Suprapubic skin (tissue), 4 donors: ENCODE data around the gene RTTN. TPM values are rescaled to one million over a fixed set of nuclear protein-coding genes. Genes with fewer than 3 reads are reported as not detected.

Source experiments
- DNase-seq, 2 donors: peaks; one replicate each; pipeline ENCODE4 v3.0.0-alpha.2; 2019; ENCODE audit warnings: low spot score in 2 of 2
- H3K27ac ChIP-seq: fragments of 200-600 bp; sonication (generic); one replicate; pipeline ENCODE4 v1.5.1; 2019
- H3K27me3 ChIP-seq: fragments of 200-600 bp; sonication (generic); one replicate; pipeline ENCODE4 v1.5.1; 2019
- H3K36me3 ChIP-seq: fragments of 200-600 bp; sonication (generic); one replicate; pipeline ENCODE4 v1.5.1; 2019
- H3K4me1 ChIP-seq: fragments of 200-600 bp; sonication (generic); one replicate; pipeline ENCODE4 v1.5.1; 2019
- H3K4me3 ChIP-seq: fragments of 200-600 bp; sonication (generic); one replicate; pipeline ENCODE4 v1.5.1; 2019; ENCODE audit warnings: mild to moderate bottlenecking
- H3K9me3 ChIP-seq: fragments of 200-600 bp; sonication (generic); one replicate; pipeline ENCODE4 v1.5.1; 2019
- EP300 ChIP-seq: sonication (generic); formaldehyde crosslinking; IDR thresholded peaks from one replicate; pipeline ENCODE4 v1.6.1; 2017; ENCODE audit warnings: antibody characterized with exemption
- POLR2A ChIP-seq, 2 donors: fragments of 450-650 bp; IDR thresholded peaks; one replicate each; pipeline ENCODE4 v1.6.1; 2017; ENCODE audit warnings: antibody characterized with exemption in 2 of 2, mild to moderate bottlenecking in 2 of 2, moderate library complexity in 2 of 2
- POLR2AphosphoS5 ChIP-seq, 3 donors: sonication (generic); formaldehyde crosslinking; IDR thresholded peaks; one replicate each; pipeline ENCODE4 v1.6.1; 2017; ENCODE audit warnings: antibody characterized with exemption in 3 of 3
- whole genome bisulfite sequencing: methylation state at CpG from one replicate; pipeline ENCODE4 v1.1.5; 2018; 5-methylcytosine and 5-hydroxymethylcytosine counted together
- total RNA-seq, 4 donors: library from RNA; depleted of rRNA; stranded (reverse); fragments of >200 nt; gene quantifications; one replicate each; pipeline ENCODE4 v1.1.0, GENCODE V29; 2016
- TF ChIP-seq, protein P1 (sequence below), 2 donors: fragments of 200-600 bp in 1 of 2; fragments of 450-650 bp in 1 of 2; sonication (generic) in 1 of 2; IDR thresholded peaks; one replicate each; pipeline ENCODE4 v1.5.1; 2016 to 2019; ENCODE audit warnings: antibody characterized with exemption in 2 of 2, mild to moderate bottlenecking in 1 of 2, moderate library complexity in 1 of 2

The RTTN gene
- total RNA-seq, 4 donors from 2014 or later: 8.4 to 26.1 (median 12.5) TPM

- DNase-seq: no peak
- H3K9me3 ChIP-seq: no peaks in the 10 kb centered on the region
- no peaks in the 10 kb centered on the region for H3K27me3 ChIP-seq
- no peak overlapping the region for H3K4me3 ChIP-seq
- TF ChIP-seq, protein P1, sequence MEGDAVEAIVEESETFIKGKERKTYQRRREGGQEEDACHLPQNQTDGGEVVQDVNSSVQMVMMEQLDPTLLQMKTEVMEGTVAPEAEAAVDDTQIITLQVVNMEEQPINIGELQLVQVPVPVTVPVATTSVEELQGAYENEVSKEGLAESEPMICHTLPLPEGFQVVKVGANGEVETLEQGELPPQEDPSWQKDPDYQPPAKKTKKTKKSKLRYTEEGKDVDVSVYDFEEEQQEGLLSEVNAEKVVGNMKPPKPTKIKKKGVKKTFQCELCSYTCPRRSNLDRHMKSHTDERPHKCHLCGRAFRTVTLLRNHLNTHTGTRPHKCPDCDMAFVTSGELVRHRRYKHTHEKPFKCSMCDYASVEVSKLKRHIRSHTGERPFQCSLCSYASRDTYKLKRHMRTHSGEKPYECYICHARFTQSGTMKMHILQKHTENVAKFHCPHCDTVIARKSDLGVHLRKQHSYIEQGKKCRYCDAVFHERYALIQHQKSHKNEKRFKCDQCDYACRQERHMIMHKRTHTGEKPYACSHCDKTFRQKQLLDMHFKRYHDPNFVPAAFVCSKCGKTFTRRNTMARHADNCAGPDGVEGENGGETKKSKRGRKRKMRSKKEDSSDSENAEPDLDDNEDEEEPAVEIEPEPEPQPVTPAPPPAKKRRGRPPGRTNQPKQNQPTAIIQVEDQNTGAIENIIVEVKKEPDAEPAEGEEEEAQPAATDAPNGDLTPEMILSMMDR (IDR thresholded peaks at IDR 0.05): no peak
- TF ChIP-seq POLR2A (IDR thresholded peaks at IDR 0.05) (no peak), EP300 (no peak), POLR2AphosphoS5 (IDR thresholded peaks at IDR 0.05) (no peak)
- peaks cover 37% of the 10 kb centered on the region for H3K36me3 ChIP-seq
- no peaks in the 10 kb centered on the region for H3K4me1 ChIP-seq
- no peak overlapping the region for H3K27ac ChIP-seq
- 96% methylated on average over 3 of the region's 3 CpGs for WGBS
Observed at GRCh38 chr18:70028084-70028483, 177.4 kb downstream of the RTTN start.

- Histone ChIP-seq H3K27ac (no peak overlapping the region), H3K36me3 (peaks cover 51% of the 10 kb centered on the region), H3K9me3 (no peaks in the 10 kb centered on the region), H3K27me3 (no peaks in the 10 kb centered on the region), H3K4me3 (no peak overlapping the region), H3K4me1 (no peaks in the 10 kb centered on the region)
- WGBS: 88% methylated on average over 5 of the region's 5 CpGs
- TF ChIP-seq, protein P1 (IDR thresholded peaks at IDR 0.05): no peak
- no peak for TF ChIP-seq POLR2AphosphoS5 (IDR thresholded peaks at IDR 0.05)
- no peak for TF ChIP-seq EP300
- TF ChIP-seq POLR2A (IDR thresholded peaks at IDR 0.05): no peak
- no peak for DNase-seq
Observed at GRCh38 chr18:70025580-70025979, 179.9 kb downstream of the RTTN start.

- DNase-seq: no peak
- WGBS: 97% methylated on average over 3 of the region's 3 CpGs
- Histone ChIP-seq H3K27me3 (no peaks in the 10 kb centered on the region), H3K27ac (no peak overlapping the region), H3K36me3 (peaks cover 48% of the 10 kb centered on the region), H3K9me3 (no peaks in the 10 kb centered on the region), H3K4me3 (no peak overlapping the region), H3K4me1 (no peaks in the 10 kb centered on the region)
- TF ChIP-seq EP300: no peak
- TF ChIP-seq POLR2AphosphoS5 (IDR thresholded peaks at IDR 0.05): no peak
- no peak for TF ChIP-seq POLR2A (IDR thresholded peaks at IDR 0.05)
- TF ChIP-seq, protein P1 (IDR thresholded peaks at IDR 0.05): no peak
Observed at GRCh38 chr18:70024829-70025228, 180.7 kb downstream of the RTTN start.

GRCh38 chr18:70024093-70024492 is 181.4 kb downstream of the RTTN start:
- DNase-seq: no peak
- WGBS: 94% methylated on average over 2 of the region's 2 CpGs
- Histone ChIP-seq H3K4me3 (no peak overlapping the region), H3K9me3 (no peaks in the 10 kb centered on the region), H3K27me3 (no peaks in the 10 kb centered on the region), H3K4me1 (no peaks in the 10 kb centered on the region), H3K27ac (no peak overlapping the region), H3K36me3 (peaks cover 46% of the 10 kb centered on the region)
- TF ChIP-seq EP300: no peak
- no peak for TF ChIP-seq POLR2A (IDR thresholded peaks at IDR 0.05)
- TF ChIP-seq, protein P1 (IDR thresholded peaks at IDR 0.05): no peak

DNA sequence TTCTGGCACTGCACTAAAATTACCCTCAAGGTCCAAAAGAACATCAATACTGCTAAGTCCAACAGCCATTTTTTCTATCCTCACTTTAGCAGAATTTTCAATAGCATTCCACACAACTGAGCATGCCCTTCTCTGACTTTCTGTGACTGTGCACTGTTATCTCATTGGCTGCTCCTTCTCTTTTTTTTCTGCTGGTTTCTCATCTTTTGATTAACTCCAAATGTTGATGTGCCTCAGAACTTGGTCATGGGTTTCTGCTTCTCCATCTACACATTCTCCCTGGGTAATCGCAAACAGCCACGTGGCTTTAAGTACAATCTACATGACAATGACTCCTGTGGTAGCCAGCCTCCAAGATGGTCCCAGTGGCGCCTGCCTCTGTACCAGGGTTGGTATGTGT is 182.9 kb downstream of the RTTN start:
- peaks cover 37% of the 10 kb centered on the region for H3K36me3 ChIP-seq
- 92% methylated on average over 3 of the region's 3 CpGs for WGBS

More for the DNA sequence above, 182.9 kb downstream of the RTTN start:
- H3K4me1 ChIP-seq: no peaks in the 10 kb centered on the region
- DNase-seq: no peak
- no peaks in the 10 kb centered on the region for H3K9me3 ChIP-seq
- TF ChIP-seq, protein P1 (IDR thresholded peaks at IDR 0.05): no peak
- TF ChIP-seq POLR2AphosphoS5 (IDR thresholded peaks at IDR 0.05) (no peak), EP300 (no peak), POLR2A (IDR thresholded peaks at IDR 0.05) (no peak)
- no peak overlapping the region for H3K27ac ChIP-seq
- no peak overlapping the region for H3K4me3 ChIP-seq
- H3K27me3 ChIP-seq: no peaks in the 10 kb centered on the region
